Measurements from ENCODE around the gene LHPP. TPM values are rescaled to one million over a fixed set of nuclear protein-coding genes. Genes with fewer than 3 reads are reported as not detected.
A peak's percentile ranks its signal among the peaks of the same experiment; 100 is the strongest.
"Not testable (repeated sequence)": the region's sequence is repeated elsewhere in the genome, so short reads cannot be mapped to it uniquely, and the experiment has no call there.

The LHPP gene
- total RNA-seq, 2 donors from 2014 or later: 7.4 to 10.6 TPM

- ATAC-seq (replicated peaks): no peak
- Mint-ChIP-seq H3K4me3 (no peak overlapping the region), H3K4me1 (no peaks in the 10 kb centered on the region), H3K36me3 (ENCODE audit: low read depth) (no peaks in the 10 kb centered on the region), H3K27me3 (no peaks in the 10 kb centered on the region), H3K27ac (no peak overlapping the region), H3K9me3 (no peaks in the 10 kb centered on the region)
These were observed 111.1 kb downstream of the LHPP start for GRCh38 chr10:124572751-124573150.

- no peaks in the 10 kb centered on the region for H3K36me3 Mint-ChIP-seq (ENCODE audit: low read depth)
- H3K4me1 Mint-ChIP-seq: no peaks in the 10 kb centered on the region
- H3K4me3 Mint-ChIP-seq: no peak overlapping the region
- no peaks in the 10 kb centered on the region for H3K27me3 Mint-ChIP-seq
- no peaks in the 10 kb centered on the region for H3K9me3 Mint-ChIP-seq
- H3K27ac Mint-ChIP-seq: no peak overlapping the region
- ATAC-seq (replicated peaks): no peak
These were observed 112.3 kb downstream of the LHPP start for GRCh38 chr10:124573726-124574455.

DNA sequence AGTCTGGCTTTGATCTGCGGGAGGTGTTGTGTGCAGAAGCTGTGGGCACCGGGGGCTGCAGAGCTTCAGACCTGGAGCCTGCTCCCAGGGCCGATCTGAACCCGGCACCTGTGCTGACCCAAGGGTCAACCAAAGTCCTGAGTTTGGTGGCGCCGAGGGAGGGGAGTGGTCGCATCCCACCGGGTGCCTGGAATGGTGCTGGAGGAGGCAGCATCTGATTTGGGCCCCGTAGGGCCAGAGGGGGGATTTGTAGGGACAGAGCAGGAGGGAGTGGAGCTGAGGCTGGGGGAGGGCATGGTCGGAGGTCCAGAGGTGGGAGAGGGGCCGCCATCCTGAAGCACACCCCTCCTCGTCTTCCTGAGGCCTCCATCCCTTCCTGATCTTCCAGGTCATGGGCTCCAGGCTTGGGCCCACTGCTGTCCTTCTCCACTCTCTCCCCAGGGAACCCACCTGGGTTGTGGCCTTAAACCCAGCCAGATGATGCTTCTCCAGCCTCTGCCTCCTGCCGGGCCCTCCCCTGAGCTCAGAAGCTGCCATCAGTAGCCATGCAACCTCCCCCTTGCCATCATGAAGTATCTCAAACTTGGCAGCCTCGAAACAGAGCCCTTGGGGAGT is 112.9 kb downstream of the LHPP start:
- Mint-ChIP-seq H3K9me3 (no peaks in the 10 kb centered on the region), H3K27ac (no peak overlapping the region), H3K27me3 (no peaks in the 10 kb centered on the region), H3K4me1 (no peaks in the 10 kb centered on the region), H3K4me3 (no peak overlapping the region), H3K36me3 (ENCODE audit: low read depth) (no peaks in the 10 kb centered on the region)
- ATAC-seq (replicated peaks): no peak

DNA sequence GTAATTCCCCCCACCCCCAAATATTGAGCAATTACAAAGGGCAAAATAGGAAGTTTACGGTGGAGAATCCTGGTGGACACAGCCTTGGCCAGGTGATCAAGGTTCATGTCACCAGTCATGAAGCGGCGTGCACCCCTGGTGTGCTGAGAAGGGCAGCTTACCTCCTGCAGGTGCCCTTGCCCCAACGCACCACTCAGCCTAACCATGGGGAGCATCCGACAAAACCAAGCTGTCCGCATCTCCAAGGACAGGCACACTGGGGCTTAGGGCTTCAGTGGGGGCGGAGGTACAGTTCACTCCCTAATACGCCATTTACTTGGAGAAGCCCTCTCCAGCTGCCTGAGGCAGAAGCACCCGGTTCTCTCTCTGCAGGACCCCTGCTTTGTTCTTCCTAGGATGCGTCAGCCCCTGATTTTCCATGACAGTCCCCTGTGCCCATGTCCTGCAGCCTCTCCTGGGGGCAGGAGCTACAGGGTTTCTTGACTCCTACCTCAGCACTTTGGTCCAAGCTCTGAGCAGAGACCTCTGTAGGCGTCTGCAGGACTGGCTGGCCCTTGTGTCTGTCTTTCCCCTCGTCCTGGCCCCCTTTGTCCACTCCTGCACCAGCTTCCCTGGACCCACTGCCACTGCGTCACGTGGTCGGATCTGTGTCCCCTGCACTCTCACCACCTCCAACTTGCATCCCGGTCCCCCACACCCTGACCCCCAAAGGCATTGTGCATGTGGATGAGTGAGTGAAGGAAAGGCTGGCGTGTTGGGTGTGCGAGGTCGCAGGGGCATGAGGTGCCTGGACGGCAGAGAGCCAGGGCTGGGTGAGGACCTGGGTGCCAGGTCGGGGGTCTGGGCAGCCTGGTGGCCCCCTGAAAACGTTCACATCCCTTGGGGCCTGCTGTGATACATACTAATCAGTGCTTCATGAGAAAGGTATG is 113.7 kb downstream of the LHPP start:
- Mint-ChIP-seq H3K27me3 (no peaks in the 10 kb centered on the region), H3K4me3 (no peak overlapping the region), H3K4me1 (no peaks in the 10 kb centered on the region), H3K27ac (no peak overlapping the region), H3K9me3 (no peaks in the 10 kb centered on the region), H3K36me3 (ENCODE audit: low read depth) (no peaks in the 10 kb centered on the region)
- ATAC-seq (replicated peaks): no peak

DNA sequence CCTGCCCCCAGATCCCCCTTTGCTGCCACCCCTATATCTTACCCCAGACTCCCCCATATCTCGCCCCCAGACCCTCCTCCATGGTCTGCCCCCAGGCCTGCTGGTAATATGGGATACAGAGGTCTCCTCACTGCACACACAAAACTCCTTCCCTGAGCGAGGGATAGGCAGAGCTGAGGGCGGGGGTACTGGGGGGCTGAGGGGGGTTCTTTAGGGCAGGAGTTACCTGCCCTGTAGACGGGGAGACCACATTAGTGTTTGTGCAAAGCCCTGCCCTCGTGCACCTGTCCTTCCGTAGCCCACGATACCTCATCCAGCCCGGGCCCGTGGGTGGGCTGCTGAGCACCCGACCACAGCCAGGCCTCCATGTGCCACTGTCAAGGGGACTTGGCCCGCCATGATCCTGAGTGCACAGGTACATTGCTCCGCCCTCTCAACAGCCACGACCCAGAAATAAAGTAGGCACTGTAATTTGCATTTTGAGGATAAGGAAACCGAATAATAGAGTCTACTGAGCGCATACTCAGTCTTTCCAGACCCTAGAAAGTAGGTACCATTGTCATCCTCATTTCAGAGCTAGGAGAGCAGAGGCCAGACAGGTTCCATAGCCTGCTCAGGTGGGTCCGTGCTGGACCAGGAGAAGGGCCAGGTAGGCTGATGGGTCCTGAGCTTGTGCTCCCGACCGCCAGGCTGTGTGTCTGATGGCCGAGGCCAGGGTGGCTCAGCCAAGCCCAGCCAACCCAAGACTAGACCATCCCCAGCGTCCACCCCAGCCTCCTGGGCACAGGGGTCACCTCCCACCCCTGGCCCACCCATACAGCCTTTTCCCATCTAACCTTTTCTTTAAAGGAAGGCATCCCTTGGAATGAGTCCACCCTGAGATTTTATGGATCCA is 115.2 kb downstream of the LHPP start:
- H3K4me3 Mint-ChIP-seq: no peak overlapping the region
- peaks cover 4% of the 10 kb centered on the region for H3K9me3 Mint-ChIP-seq
- no peaks in the 10 kb centered on the region for H3K27me3 Mint-ChIP-seq
- H3K36me3 Mint-ChIP-seq (ENCODE audit: low read depth): no peaks in the 10 kb centered on the region
- ATAC-seq (replicated peaks): no peak
- no peaks in the 10 kb centered on the region for H3K4me1 Mint-ChIP-seq
- no peak overlapping the region for H3K27ac Mint-ChIP-seq

- peaks cover 4% of the 10 kb centered on the region for H3K9me3 Mint-ChIP-seq
- H3K27ac Mint-ChIP-seq: peak overlapping the region; percentile 71
- no peaks in the 10 kb centered on the region for H3K27me3 Mint-ChIP-seq
- H3K36me3 Mint-ChIP-seq (ENCODE audit: low read depth): no peaks in the 10 kb centered on the region
- H3K4me1 Mint-ChIP-seq: no peaks in the 10 kb centered on the region
- no peak overlapping the region for H3K4me3 Mint-ChIP-seq
- no peak for ATAC-seq (replicated peaks)
These were observed 116.0 kb downstream of the LHPP start for GRCh38 chr10:124577651-124578050.

DNA sequence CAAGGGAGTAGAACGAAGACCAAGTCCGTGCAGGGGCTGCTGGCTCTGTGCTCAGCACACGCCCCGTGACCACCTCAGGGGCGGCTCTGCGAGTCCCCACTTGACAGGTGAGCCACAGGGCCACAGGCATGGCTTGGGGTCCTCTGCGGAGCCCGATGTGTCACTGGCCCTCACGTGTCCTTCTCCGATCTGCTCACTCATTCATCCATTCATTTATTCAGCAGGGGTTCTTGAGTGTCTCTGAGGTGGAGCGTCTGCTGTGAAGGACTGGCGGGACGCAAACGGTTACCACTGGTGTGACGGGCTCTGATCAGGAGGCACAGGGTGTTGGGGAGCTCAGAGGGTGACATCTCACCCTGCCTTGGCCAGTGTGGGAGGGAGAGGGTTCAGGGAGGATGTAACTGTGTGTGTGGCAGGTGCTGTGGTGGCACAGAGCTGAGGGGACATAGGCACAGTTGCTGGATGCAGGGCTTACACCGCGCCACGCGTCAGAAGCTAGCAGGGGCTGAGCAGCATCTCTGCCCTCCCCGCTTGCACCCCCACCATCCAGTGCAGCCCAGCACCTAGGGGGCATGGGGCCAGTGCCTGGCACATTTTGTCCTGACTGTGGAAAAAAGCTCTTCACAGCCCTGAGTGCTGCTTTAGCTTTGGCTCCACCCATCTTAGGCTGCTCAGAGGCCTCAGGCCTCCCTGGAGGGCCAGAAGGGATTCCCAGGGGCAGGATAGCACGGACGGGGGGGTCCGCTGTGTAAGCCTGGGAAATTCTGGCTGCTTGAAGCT is 116.8 kb downstream of the LHPP start:
- no peaks in the 10 kb centered on the region for H3K27me3 Mint-ChIP-seq
- peaks cover 4% of the 10 kb centered on the region for H3K9me3 Mint-ChIP-seq
- no peaks in the 10 kb centered on the region for H3K36me3 Mint-ChIP-seq (ENCODE audit: low read depth)
- no peak for ATAC-seq (replicated peaks)
- no peak overlapping the region for H3K4me3 Mint-ChIP-seq
- H3K27ac Mint-ChIP-seq: peak overlapping the region; percentile 71
- H3K4me1 Mint-ChIP-seq: no peaks in the 10 kb centered on the region

DNA sequence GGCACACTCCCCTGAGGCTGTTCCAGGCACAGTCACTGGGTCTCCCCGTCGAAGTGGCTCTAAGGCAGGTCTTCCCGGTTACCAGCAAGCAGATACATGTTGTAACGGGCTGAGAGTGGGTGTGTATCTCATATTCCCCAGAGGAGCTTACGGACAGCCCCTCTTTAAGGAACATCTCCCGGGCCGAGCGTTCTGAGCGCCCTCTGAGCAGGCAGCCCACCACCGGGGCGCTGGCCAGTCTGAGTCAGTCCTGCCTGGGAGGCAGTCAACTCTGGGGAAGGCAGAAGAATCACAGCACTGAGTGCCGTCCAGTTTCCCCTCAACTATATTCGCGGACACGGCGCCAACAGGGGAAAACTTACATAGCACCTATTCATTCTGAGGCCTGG is 117.4 kb downstream of the LHPP start:
- Mint-ChIP-seq H3K4me3 (no peak overlapping the region), H3K9me3 (peaks cover 4% of the 10 kb centered on the region), H3K4me1 (no peaks in the 10 kb centered on the region), H3K27ac (no peak overlapping the region), H3K36me3 (ENCODE audit: low read depth) (no peaks in the 10 kb centered on the region), H3K27me3 (no peaks in the 10 kb centered on the region)
- ATAC-seq (replicated peaks): no peak

- ATAC-seq (replicated peaks): no peak
- peaks cover under 1% of the 10 kb centered on the region for H3K9me3 Mint-ChIP-seq
- no peaks in the 10 kb centered on the region for H3K36me3 Mint-ChIP-seq (ENCODE audit: low read depth)
- H3K4me1 Mint-ChIP-seq: no peaks in the 10 kb centered on the region
- no peak overlapping the region for H3K4me3 Mint-ChIP-seq
- H3K27ac Mint-ChIP-seq: no peak overlapping the region
- H3K27me3 Mint-ChIP-seq: no peaks in the 10 kb centered on the region
These were observed 124.5 kb downstream of the LHPP start for GRCh38 chr10:124586142-124586541.

DNA sequence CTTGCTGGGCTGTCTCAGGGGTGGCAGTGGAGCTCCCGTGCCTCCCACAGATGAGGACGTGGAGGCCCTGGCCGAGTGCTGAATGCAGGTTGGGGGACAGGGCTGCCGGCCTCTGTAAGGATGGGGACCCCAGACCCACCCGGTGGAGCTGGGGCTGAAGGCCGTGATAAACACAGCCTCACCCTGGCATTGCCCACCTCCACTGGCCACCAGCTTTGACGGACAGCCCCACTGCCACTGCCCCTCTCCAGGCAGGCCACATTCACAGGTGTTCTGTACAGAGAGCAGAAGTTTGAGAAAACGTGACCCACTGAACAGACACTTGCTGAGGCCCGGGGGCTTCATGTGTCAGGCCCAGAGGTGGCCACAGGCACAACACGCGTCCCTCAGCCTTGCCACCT is 126.2 kb downstream of the LHPP start:
- H3K36me3 Mint-ChIP-seq (ENCODE audit: low read depth): no peaks in the 10 kb centered on the region
- no peaks in the 10 kb centered on the region for H3K27me3 Mint-ChIP-seq

GRCh38 chr10:124588341-124588735 is 126.7 kb downstream of the LHPP start:
- not testable (repeated sequence) for H3K27ac Mint-ChIP-seq; H3K9me3 Mint-ChIP-seq; H3K4me1 Mint-ChIP-seq; H3K27me3 Mint-ChIP-seq; ATAC-seq (replicated peaks); H3K36me3 Mint-ChIP-seq (ENCODE audit: low read depth); H3K4me3 Mint-ChIP-seq

More for the DNA sequence above, 126.2 kb downstream of the LHPP start:
- no peak for ATAC-seq (replicated peaks)
- Mint-ChIP-seq H3K27ac (no peak overlapping the region), H3K4me1 (no peaks in the 10 kb centered on the region), H3K4me3 (no peak overlapping the region), H3K9me3 (peaks cover 4% of the 10 kb centered on the region)

- ATAC-seq (replicated peaks): no peak
- Mint-ChIP-seq H3K36me3 (ENCODE audit: low read depth) (no peaks in the 10 kb centered on the region), H3K27ac (no peak overlapping the region), H3K27me3 (no peaks in the 10 kb centered on the region), H3K4me1 (no peaks in the 10 kb centered on the region), H3K9me3 (peaks cover 4% of the 10 kb centered on the region), H3K4me3 (no peak overlapping the region)
These were observed 127.3 kb downstream of the LHPP start for GRCh38 chr10:124588736-124589490.

DNA sequence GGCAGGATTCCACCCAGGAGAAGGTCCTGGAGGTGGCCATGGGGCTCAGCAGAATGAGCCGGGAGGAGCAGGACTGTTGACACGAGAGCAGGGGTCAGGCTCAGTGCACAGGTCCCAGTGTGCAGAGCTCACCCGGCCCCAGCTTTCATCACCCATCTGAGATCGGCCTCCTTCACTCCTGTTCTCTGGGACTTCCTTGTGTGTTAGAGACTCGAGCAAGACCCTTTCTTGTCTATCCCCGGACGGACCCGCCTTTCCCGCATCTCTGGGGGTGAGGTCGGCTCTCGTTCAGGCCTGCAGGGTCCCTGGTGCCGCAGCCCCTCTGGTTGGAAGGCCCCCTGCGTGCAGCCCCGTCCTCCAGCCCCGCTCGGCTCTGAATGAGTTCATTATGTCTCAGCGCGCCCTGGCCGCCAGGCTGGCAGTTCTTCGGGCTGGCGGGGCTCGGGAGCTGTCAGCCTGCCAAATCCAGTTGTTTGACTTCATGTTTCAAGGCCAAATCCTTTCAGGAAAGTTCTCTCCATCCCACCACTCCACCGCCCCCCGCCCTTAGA is 127.9 kb downstream of the LHPP start:
- Mint-ChIP-seq H3K4me1 (no peaks in the 10 kb centered on the region), H3K27ac (no peak overlapping the region), H3K36me3 (ENCODE audit: low read depth) (no peaks in the 10 kb centered on the region), H3K4me3 (no peak overlapping the region), H3K9me3 (peaks cover 4% of the 10 kb centered on the region), H3K27me3 (no peaks in the 10 kb centered on the region)
- no peak for ATAC-seq (replicated peaks)
